Measurements from ENCODE around the gene UFSP2. TPM values are rescaled to one million over a fixed set of nuclear protein-coding genes. Genes with fewer than 3 reads are reported as not detected.

UFSP2 gene
- polyA plus RNA-seq (2014; cell fraction: cytosol; rRNA removed) = 32.3 and 35.8 TPM in 2 replicates
- polyA plus RNA-seq (2014; cell fraction: nucleus; rRNA removed) = 16.7 and 23.4 TPM in 2 replicates

- peak; percentile 87 for DNase-seq (ENCODE audit: low spot score)
Measured at GRCh38 chr4:185425647-185426352, at the start of gene UFSP2. Gene UFSP2, minus strand, starts transcription at chr4:185425964. Its CDS starts 96 bp downstream, at chr4:185425868.

- DNase-seq (ENCODE audit: low spot score) = no peak
Measured at GRCh38 chr4:185473247-185473646, 47.5 kb upstream of the UFSP2 start.

- DNase-seq (ENCODE audit: low spot score) = no peak
Measured at GRCh38 chr4:185472103-185472542, 46.4 kb upstream of the UFSP2 start.

GRCh38 chr4:185471235-185472102 is 45.7 kb upstream of the UFSP2 start, which contains the start of gene CCDC110:
Gene CCDC110, minus strand, starts transcription at chr4:185471733. Its CDS starts 50 bp downstream, at chr4:185471683.
- DNase-seq (ENCODE audit: low spot score) = peak; percentile 82

GRCh38 chr4:185470501-185471195 is 44.9 kb upstream of the UFSP2 start:
- peak; percentile 36 for DNase-seq (ENCODE audit: low spot score)

- DNase-seq (ENCODE audit: low spot score) = no peak
Measured at GRCh38 chr4:185469580-185470154, 43.9 kb upstream of the UFSP2 start.

- DNase-seq (ENCODE audit: low spot score) = no peak
Measured at GRCh38 chr4:185468999-185469398, 43.2 kb upstream of the UFSP2 start.

- no peak for DNase-seq (ENCODE audit: low spot score)
Measured at GRCh38 chr4:185467991-185468390, 42.2 kb upstream of the UFSP2 start.

- no peak for DNase-seq (ENCODE audit: low spot score)
Measured at GRCh38 chr4:185467101-185467500, 41.3 kb upstream of the UFSP2 start.

GRCh38 chr4:185465707-185466106 is 39.9 kb upstream of the UFSP2 start:
- no peak for DNase-seq (ENCODE audit: low spot score)

GRCh38 chr4:185464887-185465286 is 39.1 kb upstream of the UFSP2 start:
- no peak for DNase-seq (ENCODE audit: low spot score)

- DNase-seq (ENCODE audit: low spot score) = no peak
Measured at GRCh38 chr4:185464183-185464582, 38.4 kb upstream of the UFSP2 start.

GRCh38 chr4:185463541-185463940 is 37.8 kb upstream of the UFSP2 start:
- no peak for DNase-seq (ENCODE audit: low spot score)

- DNase-seq (ENCODE audit: low spot score) = no peak
Measured at GRCh38 chr4:185461565-185461964, 35.8 kb upstream of the UFSP2 start.

GRCh38 chr4:185457136-185457535 is 31.4 kb upstream of the UFSP2 start:
- no peak for DNase-seq (ENCODE audit: low spot score)

GRCh38 chr4:185456131-185456530 is 30.4 kb upstream of the UFSP2 start:
- no peak for DNase-seq (ENCODE audit: low spot score)

- DNase-seq (ENCODE audit: low spot score) = no peak
Measured at GRCh38 chr4:185445209-185445608, 19.4 kb upstream of the UFSP2 start.

GRCh38 chr4:185441479-185441878 is 15.7 kb upstream of the UFSP2 start:
- DNase-seq (ENCODE audit: low spot score) = no peak

- DNase-seq (ENCODE audit: low spot score) = no peak
Measured at GRCh38 chr4:185437809-185438208, 12.0 kb upstream of the UFSP2 start.

- no peak for DNase-seq (ENCODE audit: low spot score)
Measured at GRCh38 chr4:185435466-185435865, 9.7 kb upstream of the UFSP2 start.

GRCh38 chr4:185429660-185430059 is 3.9 kb upstream of the UFSP2 start:
- DNase-seq (ENCODE audit: low spot score) = no peak

Data from SK-N-DZ (cell line).